HG02973 (cell line): ENCODE data around the gene ZSCAN16.
"Not testable (repeated sequence)": the region's sequence is repeated elsewhere in the genome, so short reads cannot be mapped to it uniquely, and the experiment has no call there.

Experiments
- ATAC-seq: cut with Tn5 transposase; IDR thresholded peaks from one replicate; pipeline ENCODE4 v1.9.1; 2021; ENCODE audit warnings: moderate library complexity; ENCODE audit not compliant: unreplicated experiment

The ZSCAN16 gene

GRCh38 chr6:28124350-28124970 lies at the start of gene ZSCAN16:
ZSCAN16 (plus strand) TSS chr6:28124609; CDS start chr6:28125444, 835 bp downstream.
- peak; percentile 93 for ATAC-seq

GRCh38 chr6:28078050-28078449 lies 46.4 kb upstream of the ZSCAN16 start:
- no peak for ATAC-seq

- ATAC-seq: no peak
Observed at GRCh38 chr6:28078836-28079235, 45.6 kb upstream of the ZSCAN16 start.

- ATAC-seq: not testable (repeated sequence)
Observed at GRCh38 chr6:28080381-28080630, 44.1 kb upstream of the ZSCAN16 start, which contains the start of gene ZNF165. ZNF165 (plus strand) TSS chr6:28080568; CDS start chr6:28085481, 4,913 bp downstream.

GRCh38 chr6:28080631-28081485 lies 43.6 kb upstream of the ZSCAN16 start:
- ATAC-seq: peak; percentile 65

GRCh38 chr6:28081486-28081751 lies 43.0 kb upstream of the ZSCAN16 start:
- ATAC-seq: peak; percentile 53

- no peak for ATAC-seq
Observed at GRCh38 chr6:28082939-28083338, 41.5 kb upstream of the ZSCAN16 start.

GRCh38 chr6:28089054-28089453 lies 35.4 kb upstream of the ZSCAN16 start:
- no peak for ATAC-seq

GRCh38 chr6:28090917-28091586 lies 33.4 kb upstream of the ZSCAN16 start:
- no peak for ATAC-seq

GRCh38 chr6:28102222-28102621 lies 22.2 kb upstream of the ZSCAN16 start:
- ATAC-seq: not testable (repeated sequence)

GRCh38 chr6:28102699-28103098 lies 21.7 kb upstream of the ZSCAN16 start:
- ATAC-seq: not testable (repeated sequence)

- peak; percentile 99 for ATAC-seq
Observed at GRCh38 chr6:28104392-28105244, 19.8 kb upstream of the ZSCAN16 start.

GRCh38 chr6:28105245-28105639 lies 19.2 kb upstream of the ZSCAN16 start:
- no peak for ATAC-seq

GRCh38 chr6:28107506-28107905 lies 16.9 kb upstream of the ZSCAN16 start:
- no peak for ATAC-seq

- no peak for ATAC-seq
Observed at GRCh38 chr6:28111964-28112363, 12.4 kb upstream of the ZSCAN16 start.

- no peak for ATAC-seq
Observed at GRCh38 chr6:28115799-28116198, 8.6 kb upstream of the ZSCAN16 start.

GRCh38 chr6:28117386-28118050 lies 6.9 kb upstream of the ZSCAN16 start:
- no peak for ATAC-seq

- ATAC-seq: no peak
Observed at GRCh38 chr6:28118217-28118616, 6.2 kb upstream of the ZSCAN16 start.

- ATAC-seq: no peak
Observed at GRCh38 chr6:28121876-28122275, 2.5 kb upstream of the ZSCAN16 start.

- ATAC-seq: not testable (repeated sequence)
Observed at GRCh38 chr6:28122283-28122682, 2.1 kb upstream of the ZSCAN16 start.

- ATAC-seq: peak; percentile 12
Observed at GRCh38 chr6:28124971-28125353, 553 bp downstream of the ZSCAN16 start.
